HepG2 (cell line): ENCODE data around the gene BCL11B. TPM values are rescaled to one million over a fixed set of nuclear protein-coding genes. Genes with fewer than 3 reads are reported as not detected.

Source experiments
- SMARCC2 ChIP-seq: fragments of 450-650 bp; IDR thresholded peaks from 2 replicates; pipeline ENCODE4 v1.6.1; 2017; ENCODE audit warnings: antibody characterized with exemption, mild to moderate bottlenecking
- TAF1 ChIP-seq: sonication (generic); formaldehyde crosslinking; IDR thresholded peaks from 2 replicates; pipeline ENCODE4 v1.4.0; 2020; ENCODE audit warnings: missing genetic modification reagents
- TCF12 ChIP-seq, 2 experiments: fragments of 450-650 bp in 1 of 2; sonication (generic) in 1 of 2; formaldehyde crosslinking in 1 of 2; IDR thresholded peaks; 2 replicates each; pipeline versions ENCODE4 v1.6.1 to v1.8.0; 2017 to 2022; ENCODE audit warnings: antibody characterized with exemption in 1 of 2, mild to moderate bottlenecking in 1 of 2, missing genetic modification reagents in 1 of 2, moderate library complexity in 1 of 2
- ZNF382 ChIP-seq: sonication (generic); formaldehyde crosslinking; IDR thresholded peaks from 2 replicates; pipeline ENCODE4 v1.5.0; 2020; ENCODE audit warnings: missing genetic modification reagents, mild to moderate bottlenecking, borderline replicate concordance
- ZNF609 ChIP-seq: sonication (generic); formaldehyde crosslinking; IDR thresholded peaks from 2 replicates; pipeline ENCODE4 v1.4.0; 2020; ENCODE audit warnings: mild to moderate bottlenecking, missing genetic modification reagents, borderline replicate concordance
- ZNF646 ChIP-seq: sonication (generic); formaldehyde crosslinking; IDR thresholded peaks from 2 replicates; pipeline ENCODE4 v1.9.0; 2021; ENCODE audit warnings: mild to moderate bottlenecking, missing genetic modification reagents
- ZNF674 ChIP-seq: sonication (generic); formaldehyde crosslinking; IDR thresholded peaks from 2 replicates; pipeline ENCODE4 v1.5.0; 2020; ENCODE audit warnings: low read depth, mild to moderate bottlenecking, missing genetic modification reagents
- ZNF784 ChIP-seq: sonication (generic); formaldehyde crosslinking; IDR thresholded peaks from 2 replicates; pipeline ENCODE4 v1.5.1; 2020; ENCODE audit warnings: missing genetic modification reagents, mild to moderate bottlenecking, borderline replicate concordance
- polyA plus RNA-seq, 8 experiments: library from polyadenylated mRNA; depleted of rRNA in 3 of 8; stranded (reverse) in 7 of 8; unstranded in 1 of 8; fragments of >200 nt; fragmentation: Illumina TruSeq in 4 of 8; extraction: Trizol in 4 of 8; gene quantifications; 2 replicates each; pipeline versions ENCODE4 v1.2.1 to v1.2.3, GENCODE V29; 2011 to 2016; ENCODE audit warnings: low read depth in 4 of 8, missing spikeins in 1 of 8, mixed read lengths in 1 of 8; ENCODE audit not compliant: insufficient read depth in 1 of 8
- total RNA-seq, 5 experiments: library from RNA; depleted of rRNA; stranded (reverse); fragments of >200 nt; fragmentation: Illumina TruSeq; extraction: Trizol; gene quantifications; 2 replicates each; pipeline ENCODE4 v1.2.3, GENCODE V29; 2016; ENCODE audit warnings: low read depth in 1 of 5

The BCL11B gene
- total and polyA plus RNA-seq, 2 of the 13 experiments (the other 11 are each of a cell fraction or from before 2014, with no cell fraction given), result not detected

GRCh38 chr14:99274346-99275221 lies 2.6 kb upstream of the BCL11B start (continued):
- TF ChIP-seq ZNF646 (CRISPR knock-in tag) (no peak), TAF1 (0 out of 2 replicates have a peak, but pooled peaks have one; percentile 22), TCF12 (IDR thresholded peaks at IDR 0.05) (no peak), TCF12 (CRISPR knock-in tag; IDR thresholded peaks at IDR 0.05) (no peak), ZNF784 (CRISPR knock-in tag) (no peak), ZNF674 (CRISPR knock-in tag) (no peak), SMARCC2 (no peak), ZNF609 (CRISPR knock-in tag) (0 out of 2 replicates have a peak, but pooled peaks have one; percentile 33), ZNF382 (no peak)
